Mesenchymal stem cell (in vitro differentiated cells and primary cell): ENCODE data around the gene FBXO11.
A peak's percentile ranks its signal among the peaks of the same experiment; 100 is the strongest.
"Not testable (repeated sequence)": the region's sequence is repeated elsewhere in the genome, so short reads cannot be mapped to it uniquely, and the experiment has no call there.

Source experiments
- DNase-seq: peaks from one replicate; pipeline ENCODE4 v3.0.0-alpha.2; 2013
- H2AFZ ChIP-seq: one replicate; pipeline ENCODE4 v1.6.1; 2013; ENCODE audit warnings: low read depth, mild to moderate bottlenecking, control low read depth, inconsistent platforms, low read length, moderate library complexity
- H2AK5ac ChIP-seq: 2 replicates; pipeline ENCODE4 v1.6.1; 2013; ENCODE audit warnings: low read length, moderate library complexity, mild to moderate bottlenecking, inconsistent platforms; ENCODE audit not compliant: severe bottlenecking
- H2BK120ac ChIP-seq: one replicate; pipeline ENCODE4 v1.6.1; 2013; ENCODE audit warnings: low read depth, mild to moderate bottlenecking, inconsistent platforms, low read length, moderate library complexity
- H2BK12ac ChIP-seq, 2 experiments: one replicate each; pipeline ENCODE4 v1.6.1; 2013; ENCODE audit warnings: inconsistent platforms in 2 of 2, low read length in 2 of 2, mild to moderate bottlenecking in 2 of 2, moderate library complexity in 2 of 2, control low read depth in 1 of 2
- H2BK15ac ChIP-seq: one replicate; pipeline ENCODE4 v1.6.1; 2013; ENCODE audit warnings: mild to moderate bottlenecking, low read depth, inconsistent platforms; ENCODE audit not compliant: poor library complexity, severe bottlenecking
- H2BK5ac ChIP-seq: 2 replicates; pipeline ENCODE4 v1.6.1; 2013; ENCODE audit warnings: low read depth, mild to moderate bottlenecking, low read length, control low read depth, inconsistent platforms; ENCODE audit not compliant: poor library complexity, severe bottlenecking
- H3K14ac ChIP-seq, 2 experiments: one replicate each; pipeline ENCODE4 v1.6.1; 2013; ENCODE audit warnings: inconsistent platforms in 2 of 2, low read length in 2 of 2, control low read depth in 1 of 2, mild to moderate bottlenecking in 1 of 2, moderate library complexity in 1 of 2
- H3K18ac ChIP-seq, 2 experiments: one replicate each; pipeline ENCODE4 v1.6.1; 2013; ENCODE audit warnings: inconsistent platforms in 2 of 2, low read length in 2 of 2, control low read depth in 1 of 2, low read depth in 1 of 2, mild to moderate bottlenecking in 1 of 2
- H3K23ac ChIP-seq, 2 experiments: one replicate each; pipeline ENCODE4 v1.6.1; 2013; ENCODE audit warnings: inconsistent platforms in 2 of 2, low read length in 2 of 2, mild to moderate bottlenecking in 2 of 2, moderate library complexity in 2 of 2, control low read depth in 1 of 2
- H3K27ac ChIP-seq: 2 replicates; pipeline ENCODE4 v1.5.1; 2013; ENCODE audit warnings: mild to moderate bottlenecking, moderate library complexity, low read length, control low read depth, inconsistent platforms; ENCODE audit not compliant: poor library complexity, severe bottlenecking
- H3K27me3 ChIP-seq, 2 experiments: 2 replicates each; pipeline versions ENCODE4 v1.6.1 to v1.7.0; 2013; ENCODE audit warnings: low read length in 2 of 2, mild to moderate bottlenecking in 2 of 2, moderate library complexity in 2 of 2, control low read depth in 1 of 2, inconsistent platforms in 1 of 2; ENCODE audit not compliant: control insufficient read depth in 1 of 2, insufficient read depth in 1 of 2
- H3K36me3 ChIP-seq, 2 experiments: 2 replicates each; pipeline versions ENCODE4 v1.6.1 to v1.7.0; 2013; ENCODE audit warnings: low read length in 2 of 2, control low read depth in 1 of 2, inconsistent platforms in 1 of 2, low read depth in 1 of 2, mild to moderate bottlenecking in 1 of 2; ENCODE audit not compliant: insufficient read depth in 2 of 2, control insufficient read depth in 1 of 2
- H3K4ac ChIP-seq, 2 experiments: one replicate each; pipeline ENCODE4 v1.6.1; 2013; ENCODE audit warnings: inconsistent platforms in 2 of 2, low read length in 2 of 2, mild to moderate bottlenecking in 2 of 2, moderate library complexity in 2 of 2, control low read depth in 1 of 2, low read depth in 1 of 2
- H3K4me1 ChIP-seq: 2 replicates; pipeline ENCODE4 v1.6.1; 2013; ENCODE audit warnings: low read depth, low read length, control low read depth; ENCODE audit not compliant: control insufficient read depth, insufficient read depth
- H3K4me2 ChIP-seq: 2 replicates; pipeline ENCODE4 v1.6.1; 2013; ENCODE audit warnings: low read length, mild to moderate bottlenecking, inconsistent platforms; ENCODE audit not compliant: poor library complexity, severe bottlenecking
- H3K4me3 ChIP-seq, 2 experiments: 2 replicates each; pipeline versions ENCODE4 v1.5.1 to v1.7.0; 2013; ENCODE audit warnings: low read length in 2 of 2, mild to moderate bottlenecking in 2 of 2, control low read depth in 1 of 2, low read depth in 1 of 2; ENCODE audit not compliant: insufficient read depth in 1 of 2
- H3K79me1 ChIP-seq: replicated peaks from 2 replicates; pipeline ENCODE4 v1.6.1; 2013; ENCODE audit warnings: mild to moderate bottlenecking, control low read depth, low read length, inconsistent platforms; ENCODE audit not compliant: poor library complexity, severe bottlenecking
- H3K9ac ChIP-seq: 2 replicates; pipeline ENCODE4 v1.7.0; 2013; ENCODE audit warnings: mild to moderate bottlenecking, low read length, moderate library complexity
- H3K9me3 ChIP-seq: 2 replicates; pipeline ENCODE4 v1.7.0; 2013; ENCODE audit warnings: mild to moderate bottlenecking, low read length; ENCODE audit not compliant: control insufficient read depth
- H4K8ac ChIP-seq: one replicate; pipeline ENCODE4 v1.6.1; 2013; ENCODE audit warnings: inconsistent platforms, mild to moderate bottlenecking, low read length, moderate library complexity
- H4K91ac ChIP-seq: one replicate; pipeline ENCODE4 v1.6.1; 2013; ENCODE audit warnings: mild to moderate bottlenecking, low read length, inconsistent platforms
- WGBS: methylation state at CpG from one replicate; pipeline ENCODE4 v1.1.7; 2013; ENCODE audit warnings: mixed read lengths; 5-methylcytosine and 5-hydroxymethylcytosine counted together

Gene FBXO11

DNA sequence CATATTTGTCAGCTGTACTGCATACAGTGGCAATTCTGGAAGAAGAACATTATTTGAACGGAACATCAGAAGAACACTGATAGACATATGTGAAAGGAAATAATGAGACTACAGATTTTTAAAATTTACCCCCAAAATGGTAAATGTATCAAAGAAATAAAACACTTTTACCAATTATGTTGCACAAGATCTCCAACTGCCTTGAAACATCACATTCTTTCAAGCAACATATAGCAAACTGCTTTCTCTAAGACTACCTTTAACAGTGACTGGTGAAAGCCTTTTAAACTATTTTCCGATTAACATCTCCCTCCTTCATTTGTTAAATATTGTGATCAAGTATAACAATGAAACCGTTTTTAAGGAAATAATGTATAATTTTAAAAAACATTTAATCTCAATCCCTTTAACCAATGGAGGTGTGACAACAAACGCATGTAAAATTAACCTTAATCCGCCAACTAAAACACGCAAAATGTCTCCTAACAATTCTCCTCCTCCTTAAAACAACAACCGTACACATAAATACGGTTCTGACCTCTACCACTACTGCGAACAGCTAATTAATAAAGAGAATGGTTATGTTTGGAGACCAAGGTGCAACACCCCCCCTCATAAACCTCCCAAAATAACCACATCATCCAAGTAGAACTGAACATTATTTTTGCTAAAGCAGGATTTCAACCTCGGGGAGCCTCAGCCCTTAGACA is 2.4 kb downstream of the FBXO11 start:
- peak overlapping the region in 1 of 2 experiments; percentile 98 for H3K18ac ChIP-seq
- H3K9ac ChIP-seq: peak overlapping the region; percentile 98
- peak overlapping the region in 1 of 2 experiments; percentile 87 for H3K4ac ChIP-seq
- no peaks in the 10 kb centered on the region for H3K27me3 ChIP-seq
- H3K27ac ChIP-seq: no peak overlapping the region
- peak overlapping the region; percentile 88 to 94 for H3K4me3 ChIP-seq
- H4K91ac ChIP-seq: no peak overlapping the region
- no peak overlapping the region for H2BK120ac ChIP-seq
- WGBS: 5% methylated on average over 8 of the region's 10 CpGs
- H3K14ac ChIP-seq: peak overlapping the region in 1 of 2 experiments; percentile 97
- H2BK5ac ChIP-seq: no peak overlapping the region
- H3K36me3 ChIP-seq: no peaks in the 10 kb centered on the region
- peak; percentile 18 for DNase-seq
- peak overlapping the region in 1 of 2 experiments; percentile 86 for H2BK12ac ChIP-seq
- peaks cover 3% of the 10 kb centered on the region for H3K4me1 ChIP-seq
- no peaks in the 10 kb centered on the region for H3K79me1 ChIP-seq
- no peak overlapping the region for H2BK15ac ChIP-seq
- H3K9me3 ChIP-seq: no peaks in the 10 kb centered on the region
- no peak overlapping the region for H2AK5ac ChIP-seq
- H3K23ac ChIP-seq: no peak overlapping the region
- H3K4me2 ChIP-seq: peak overlapping the region; percentile 62
- no peak overlapping the region for H4K8ac ChIP-seq
- no peak overlapping the region for H2AFZ ChIP-seq

DNA sequence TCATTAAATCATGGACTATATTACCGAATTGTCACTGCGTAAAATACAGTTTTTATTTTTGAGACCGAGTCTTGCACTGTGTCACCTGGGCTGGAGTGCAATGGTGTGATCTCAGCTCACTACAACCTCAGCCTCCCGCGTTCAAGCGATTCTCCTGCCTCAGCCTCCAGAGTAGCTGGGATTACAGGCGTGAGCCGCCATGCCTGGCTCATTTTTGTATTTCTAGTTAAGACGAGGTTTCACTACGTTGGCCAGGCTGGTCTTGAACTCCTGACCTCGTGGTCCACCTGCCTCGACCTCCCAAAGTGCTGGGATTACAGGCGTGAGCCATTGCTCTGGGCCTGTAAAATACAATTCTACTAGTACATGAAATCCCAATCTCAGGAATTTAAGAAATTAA is 4.4 kb downstream of the FBXO11 start:
- not testable (repeated sequence) for H3K4me2 ChIP-seq, H3K27ac ChIP-seq, H4K91ac ChIP-seq, H2BK15ac ChIP-seq, H3K36me3 ChIP-seq, H3K27me3 ChIP-seq, H3K23ac ChIP-seq, H2AFZ ChIP-seq, H2BK5ac ChIP-seq, H2AK5ac ChIP-seq, H3K4ac ChIP-seq, H3K9me3 ChIP-seq, H3K79me1 ChIP-seq, H2BK12ac ChIP-seq, DNase-seq, H3K4me1 ChIP-seq, H4K8ac ChIP-seq, H3K18ac ChIP-seq, H2BK120ac ChIP-seq, H3K14ac ChIP-seq
- peak overlapping the region in 1 of 2 experiments; percentile 88 for H3K4me3 ChIP-seq
- WGBS: 94% methylated on average over 12 of the region's 13 CpGs
- H3K9ac ChIP-seq: peak overlapping the region; percentile 98

DNA sequence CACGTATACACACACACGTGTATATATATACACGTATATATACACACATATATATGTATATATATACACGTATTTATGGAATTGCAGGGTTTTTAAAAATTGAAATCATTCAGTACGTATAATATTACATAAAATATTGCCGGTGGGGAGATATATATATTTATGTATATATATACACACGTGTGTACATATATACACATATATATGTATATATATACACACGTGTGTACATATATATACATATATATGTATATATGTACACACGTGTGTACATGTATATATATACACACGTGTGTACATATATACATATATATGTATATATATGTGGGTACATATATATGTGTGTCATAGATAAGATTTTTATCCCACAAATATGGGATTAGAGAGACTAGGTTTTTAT is 5.4 kb downstream of the FBXO11 start:
- Histone ChIP-seq H3K4me1 (peaks cover 3% of the 10 kb centered on the region), H3K27me3 (no peaks in the 10 kb centered on the region), H3K23ac (no peak overlapping the region), H3K9ac (no peak overlapping the region), H2AK5ac (no peak overlapping the region), H4K8ac (no peak overlapping the region), H3K9me3 (no peaks in the 10 kb centered on the region), H4K91ac (no peak overlapping the region), H2BK5ac (no peak overlapping the region), H2BK120ac (no peak overlapping the region), H2BK12ac (no peak overlapping the region), H3K4ac (no peak overlapping the region), H3K36me3 (no peaks in the 10 kb centered on the region), H2BK15ac (no peak overlapping the region), H3K27ac (no peak overlapping the region), H3K14ac (no peak overlapping the region), H3K4me2 (no peak overlapping the region), H3K79me1 (no peaks in the 10 kb centered on the region), H3K18ac (no peak overlapping the region), H3K4me3 (no peak overlapping the region), H2AFZ (no peak overlapping the region)
- no CpG with 5 or more reads among the region's 10 CpGs for WGBS
- DNase-seq: no peak

DNA sequence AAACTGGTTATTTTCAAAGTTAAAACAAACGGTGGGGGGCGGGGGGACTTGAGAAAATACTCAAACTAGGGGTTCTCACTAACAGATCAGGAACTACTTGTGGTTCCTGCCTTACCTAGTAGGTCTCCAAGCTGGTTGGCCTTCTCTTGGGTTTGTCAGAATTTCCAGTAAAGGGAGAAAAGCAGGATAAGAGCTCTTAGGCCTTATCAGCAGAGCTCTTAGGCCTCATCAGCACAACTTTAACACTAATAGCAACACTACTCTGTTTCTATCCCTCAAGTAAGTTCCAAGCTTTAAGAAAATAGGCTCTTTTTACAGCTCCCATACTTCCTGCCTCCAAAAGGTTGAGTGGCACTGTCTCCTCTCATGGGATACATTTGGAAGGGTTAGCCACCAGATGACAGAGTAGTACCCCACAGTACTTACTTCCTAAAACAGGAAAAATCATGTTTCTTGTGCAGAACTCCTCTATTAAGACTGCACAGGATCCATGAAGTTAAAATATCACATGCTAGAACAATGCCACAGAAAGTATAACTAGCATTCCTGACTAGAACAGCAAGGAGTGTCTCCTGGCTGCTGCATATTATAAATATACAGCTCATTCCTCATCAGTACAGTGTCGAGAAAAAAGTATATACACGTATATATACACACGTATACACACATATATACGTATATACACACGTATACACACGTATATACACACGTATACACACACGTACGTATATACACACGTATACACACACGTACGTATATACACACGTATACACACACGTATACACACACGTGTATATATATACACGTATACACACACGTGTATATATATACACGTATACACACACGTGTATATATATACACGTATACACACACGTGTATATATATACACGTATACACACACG is 6.1 kb downstream of the FBXO11 start:
- Histone ChIP-seq H2AFZ (no peak overlapping the region), H2AK5ac (no peak overlapping the region), H3K14ac (no peak overlapping the region), H3K4me3 (no peak overlapping the region), H2BK5ac (no peak overlapping the region), H3K4me1 (peaks cover 3% of the 10 kb centered on the region), H3K4me2 (no peak overlapping the region), H3K27me3 (no peaks in the 10 kb centered on the region), H3K36me3 (no peaks in the 10 kb centered on the region), H3K27ac (no peak overlapping the region), H3K18ac (no peak overlapping the region), H2BK15ac (no peak overlapping the region), H3K4ac (no peak overlapping the region), H3K9ac (peak overlapping the region; percentile 62), H2BK12ac (no peak overlapping the region), H2BK120ac (no peak overlapping the region), H3K9me3 (no peaks in the 10 kb centered on the region), H3K79me1 (no peaks in the 10 kb centered on the region), H4K91ac (no peak overlapping the region), H3K23ac (no peak overlapping the region), H4K8ac (no peak overlapping the region)
- WGBS: 90% methylated on average over 20 of the region's 25 CpGs
- peak; percentile 61 for DNase-seq
